HG03039 (cell line): ENCODE results near the gene DUSP19.

Source experiments
- ATAC-seq: cut with Tn5 transposase; IDR thresholded peaks from one replicate; pipeline ENCODE4 v1.9.1; 2021; ENCODE audit warnings: mild to moderate bottlenecking, moderate library complexity; ENCODE audit not compliant: unreplicated experiment

DUSP19 gene

DNA sequence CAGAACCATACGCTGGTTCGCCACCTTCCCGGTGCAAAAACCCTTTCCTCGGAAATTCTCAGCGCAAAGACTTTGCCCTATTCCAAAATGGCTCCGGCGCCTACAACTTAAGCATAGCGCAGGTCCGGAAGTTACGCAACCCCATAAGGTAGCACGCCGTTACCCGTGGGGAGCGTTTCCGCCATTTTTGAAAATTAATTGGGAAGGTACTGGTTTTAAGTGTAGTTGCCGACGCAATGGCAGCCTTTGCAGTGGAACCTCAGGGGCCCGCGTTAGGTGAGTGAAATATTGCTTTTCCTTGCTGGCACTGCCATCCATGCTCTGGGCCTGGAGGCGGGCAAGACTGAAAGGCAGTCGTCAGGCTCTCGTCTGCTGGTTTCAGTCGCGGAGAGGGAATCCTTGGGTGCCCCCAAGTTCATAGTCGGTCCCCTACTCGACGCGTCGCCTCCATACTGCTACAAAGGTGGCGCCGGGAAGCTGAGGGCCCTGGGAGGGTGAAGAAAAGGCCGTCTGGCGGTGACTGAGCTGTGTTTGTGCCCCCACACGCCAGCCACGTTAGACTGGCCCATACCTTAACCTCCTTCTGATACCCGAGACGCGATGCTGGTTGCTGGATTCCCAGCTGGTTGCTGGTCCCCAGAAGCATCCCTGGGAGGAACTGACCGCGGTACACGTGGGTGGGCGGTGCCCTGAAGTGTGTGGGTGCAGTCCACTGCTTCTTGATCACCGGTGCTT is 45.8 kb downstream of the DUSP19 start, which contains the start of gene NUP35:
Gene NUP35 (plus strand): TSS at position 222 of the 735 bp plus-strand sequence. CDS start 15 bp downstream, at position 237.
- ATAC-seq: peak; percentile 89

- ATAC-seq: no peak
Measured at GRCh38 chr2:183124957-183125255, 46.4 kb downstream of the DUSP19 start.

DNA sequence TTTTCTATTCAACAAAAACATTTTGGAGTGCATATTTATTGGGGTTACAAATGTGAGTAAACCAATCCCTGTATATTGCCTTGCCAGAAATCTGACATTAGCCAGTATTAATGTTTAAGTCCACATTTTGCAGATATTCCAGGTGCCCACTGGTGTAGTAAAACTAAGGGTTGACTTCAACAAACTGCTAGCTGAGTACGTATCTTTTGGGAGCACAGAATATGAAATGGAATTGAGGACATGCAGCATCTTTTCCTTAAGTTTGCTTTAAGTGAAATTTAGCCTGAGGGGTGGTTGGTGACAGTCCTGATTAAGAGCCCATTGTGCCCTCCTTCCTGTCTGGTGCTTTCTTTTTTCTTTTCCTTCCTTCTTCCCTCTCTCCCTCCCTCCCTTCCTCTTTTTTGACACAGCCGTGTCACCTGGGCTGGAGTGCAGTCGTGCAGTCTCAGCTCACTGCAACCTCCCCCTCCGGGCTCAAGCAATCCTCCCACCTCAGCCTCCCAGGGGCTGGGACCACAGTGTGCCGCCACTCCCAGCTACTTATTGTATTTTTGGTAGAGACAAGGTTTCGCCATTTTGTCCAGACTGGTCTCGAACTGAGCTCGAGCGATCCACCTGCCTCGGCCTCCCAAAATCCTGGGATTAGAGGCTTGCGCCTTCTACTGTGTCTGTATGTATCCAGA is 47.3 kb downstream of the DUSP19 start:
- ATAC-seq: no peak

DNA sequence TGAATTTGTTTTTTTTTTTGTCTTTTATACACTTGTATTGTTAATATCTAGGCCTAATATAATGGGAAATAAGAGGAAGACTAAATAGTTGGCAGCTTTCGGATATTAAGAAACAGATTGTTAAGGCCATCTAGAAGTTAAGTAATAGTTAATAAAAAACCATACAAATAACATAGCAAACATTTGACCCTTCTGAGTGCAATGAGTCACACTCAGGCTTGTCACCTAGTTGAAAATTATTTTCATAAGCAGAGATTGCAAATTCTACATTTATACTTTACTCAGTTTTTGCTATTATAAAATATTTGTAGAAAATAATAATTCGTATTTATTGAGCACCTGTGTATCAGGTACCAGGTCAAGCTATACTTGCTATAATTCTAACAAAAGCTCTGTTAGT is 48.1 kb downstream of the DUSP19 start:
- no peak for ATAC-seq

GRCh38 chr2:183134016-183134415 is 55.5 kb downstream of the DUSP19 start:
- no peak for ATAC-seq

DNA sequence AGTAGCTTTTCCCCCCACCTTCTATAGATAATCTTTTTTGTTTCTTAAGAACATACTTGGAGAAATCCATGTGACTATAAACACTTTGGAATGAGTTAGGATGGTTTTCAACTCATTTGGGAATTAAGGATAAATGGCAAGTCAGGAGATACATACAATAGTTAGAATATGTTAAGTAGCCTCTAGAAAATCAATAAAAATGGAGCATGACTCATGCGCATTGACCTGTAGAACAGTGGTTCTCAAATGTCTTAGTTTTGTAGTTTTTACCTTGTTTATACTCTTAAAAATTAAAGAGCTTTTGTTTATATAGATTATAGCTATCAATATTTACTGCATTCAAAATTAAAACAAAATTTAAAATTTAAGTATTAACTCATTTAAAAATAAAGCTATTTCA is 70.4 kb downstream of the DUSP19 start:
- ATAC-seq: no peak

- no peak for ATAC-seq
Measured at GRCh38 chr2:183149489-183149888, 70.9 kb downstream of the DUSP19 start.
